Activated CD8-positive, alpha-beta memory T cell treated with anti-CD3 and anti-CD28 coated beads, Interleukin-2, amount 10 ng/mL, durations not matched to agents 7 days and 5 days (primary cell): ENCODE results near the gene LYG1. TPM values are rescaled to one million over a fixed set of nuclear protein-coding genes. Genes with fewer than 3 reads are reported as not detected.

ENCODE experiments used
- ATAC-seq: fragments of 150-1000 bp; cut with Tn5 transposase; one replicate; pipeline ENCODE4 v1.10.0; 2021; ENCODE audit warnings: moderate library complexity
- CTCF ChIA-PET: fragments of 350-600 bp; sonication (Branson Sonifier 250); formaldehyde crosslinking; loops from one replicate; lab custom pipeline; 2021; ENCODE audit warnings: antibody characterized with exemption; lab: Charles Lee
- DNase-seq: peaks from one replicate; pipeline ENCODE4 v3.0.0-alpha.2; 2020
- H3K27ac Mint-ChIP-seq: one replicate; pipeline ENCODE4 v1.8.0; 2021; ENCODE audit warnings: mild to moderate bottlenecking, mixed read lengths
- H3K27me3 Mint-ChIP-seq: one replicate; pipeline ENCODE4 v1.8.0; 2021; ENCODE audit warnings: mixed read lengths
- H3K36me3 Mint-ChIP-seq: one replicate; pipeline ENCODE4 v1.8.0; 2021; ENCODE audit warnings: mild to moderate bottlenecking, mixed read lengths
- H3K4me1 Mint-ChIP-seq: one replicate; pipeline ENCODE4 v1.8.0; 2021; ENCODE audit warnings: mixed read lengths
- H3K4me3 Mint-ChIP-seq: one replicate; pipeline ENCODE4 v1.8.0; 2021; ENCODE audit warnings: mild to moderate bottlenecking, moderate library complexity, mixed read lengths
- H3K9me3 Mint-ChIP-seq: one replicate; pipeline ENCODE4 v1.8.0; 2022; ENCODE audit warnings: low read depth, mixed read lengths
- total RNA-seq, 2 experiments: library from RNA; stranded (reverse); gene quantifications; one replicate each; pipeline ENCODE4 v1.2.3, GENCODE V29; 2021

LYG1 gene
- total RNA-seq, 2 experiments from 2014 or later, result 0.98 to 1.8 TPM

DNA sequence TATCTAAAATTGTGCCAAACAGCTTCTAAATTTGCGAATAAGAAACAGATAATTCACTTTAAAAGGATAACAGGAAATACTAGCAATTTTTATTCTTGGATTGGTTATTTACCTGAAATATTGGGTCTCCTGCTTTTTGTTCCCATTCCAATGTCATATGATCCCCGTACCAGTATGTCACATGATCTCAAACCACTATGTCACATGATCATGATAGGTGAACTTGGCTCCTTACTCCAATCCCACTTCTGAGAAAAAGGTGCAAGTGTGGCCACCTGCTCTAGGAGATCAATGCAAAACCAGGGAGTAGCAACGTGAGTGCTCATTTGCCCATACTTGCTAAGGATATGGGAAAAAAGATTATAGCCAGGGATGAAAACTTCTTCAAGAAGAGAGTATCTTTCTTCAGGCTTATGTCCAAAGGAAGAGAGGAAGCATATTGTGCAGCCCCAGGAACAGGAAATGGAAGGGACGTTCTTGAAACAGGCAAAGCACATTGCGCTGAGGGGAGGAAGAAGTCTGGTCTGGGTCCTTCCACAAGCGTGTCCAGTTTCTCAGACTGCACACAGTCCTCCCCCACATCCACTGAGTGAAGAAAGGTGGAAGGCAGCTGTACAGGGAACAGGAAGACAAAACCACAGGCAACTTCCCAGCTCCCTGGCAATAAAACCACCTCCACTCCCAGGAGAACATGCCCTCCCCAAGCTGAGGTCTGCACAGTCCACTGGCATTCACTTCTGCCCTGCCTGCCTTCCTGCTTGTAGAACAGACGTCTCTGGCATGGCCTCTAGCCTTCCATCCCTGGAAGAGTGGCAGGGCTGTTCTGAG is 45.3 kb downstream of the LYG1 start, which contains the start of gene LYG2:
Gene LYG2 (minus strand): TSS at position 176 of the 828 bp plus-strand sequence. CDS start 1,406 bp downstream, outside the sequence.
- Mint-ChIP-seq H3K36me3 (no peaks in the 10 kb centered on the region), H3K27me3 (no peaks in the 10 kb centered on the region), H3K27ac (no peak within 1 kb of the TSS), H3K4me1 (no peaks in the 10 kb centered on the region), H3K4me3 (no peak within 1 kb of the TSS), H3K9me3 (no peaks in the 10 kb centered on the region)
- DNase-seq (no peak), ATAC-seq (no peak)
- CTCF ChIA-PET, result no interaction called here

DNA sequence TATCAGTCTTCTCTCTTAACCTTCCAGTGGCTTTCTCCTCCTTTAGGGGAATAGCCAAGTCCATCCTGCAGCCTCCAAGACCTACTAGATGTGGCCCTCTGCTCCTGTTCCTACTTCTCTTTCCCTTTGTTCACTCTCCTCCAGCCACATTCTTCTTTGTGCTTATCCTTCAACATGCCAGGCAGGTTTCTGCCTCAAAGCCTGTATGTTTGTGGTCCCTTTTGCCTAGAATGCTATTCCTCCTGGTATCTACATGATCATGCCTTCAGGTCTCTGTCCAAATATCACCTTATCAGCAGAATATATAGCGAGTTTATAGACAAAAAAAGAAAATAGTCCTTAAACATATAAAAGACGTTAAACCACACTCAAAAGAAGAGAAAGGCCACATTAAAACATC is 51.0 kb downstream of the LYG1 start:
- H3K36me3 Mint-ChIP-seq, result no peaks in the 10 kb centered on the region
- no peak overlapping the region for H3K4me3 Mint-ChIP-seq
- no peaks in the 10 kb centered on the region for H3K4me1 Mint-ChIP-seq
- H3K9me3 Mint-ChIP-seq, result peaks cover 4% of the 10 kb centered on the region
- CTCF ChIA-PET, result no interaction called here
- no peaks in the 10 kb centered on the region for H3K27me3 Mint-ChIP-seq
- ATAC-seq, result no peak
- H3K27ac Mint-ChIP-seq, result no peak overlapping the region
- no peak for DNase-seq

DNA sequence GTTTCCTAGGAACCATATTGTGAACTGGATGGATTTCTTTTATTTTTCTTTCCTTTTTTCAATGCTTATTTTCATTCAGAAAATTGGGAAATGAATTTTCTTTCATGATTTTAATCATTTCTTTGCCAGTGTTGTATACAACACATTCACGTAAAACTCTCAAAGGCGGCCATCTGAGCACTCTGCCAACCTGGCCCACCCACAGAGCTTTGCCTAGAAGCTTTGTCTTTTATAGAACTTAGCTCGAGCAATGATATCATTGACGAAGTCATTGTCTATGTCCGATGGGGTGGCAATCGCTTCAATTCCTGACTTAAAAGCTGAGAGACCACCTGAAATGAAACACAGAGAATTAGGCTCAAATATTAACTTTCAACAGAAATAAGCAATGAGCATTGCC is 58.8 kb downstream of the LYG1 start:
- Mint-ChIP-seq H3K4me3 (no peak overlapping the region), H3K9me3 (no peaks in the 10 kb centered on the region), H3K36me3 (no peaks in the 10 kb centered on the region), H3K27me3 (no peaks in the 10 kb centered on the region), H3K27ac (no peak overlapping the region), H3K4me1 (no peaks in the 10 kb centered on the region)
- CTCF ChIA-PET, result no interaction called here
- DNase-seq (no peak), ATAC-seq (no peak)

DNA sequence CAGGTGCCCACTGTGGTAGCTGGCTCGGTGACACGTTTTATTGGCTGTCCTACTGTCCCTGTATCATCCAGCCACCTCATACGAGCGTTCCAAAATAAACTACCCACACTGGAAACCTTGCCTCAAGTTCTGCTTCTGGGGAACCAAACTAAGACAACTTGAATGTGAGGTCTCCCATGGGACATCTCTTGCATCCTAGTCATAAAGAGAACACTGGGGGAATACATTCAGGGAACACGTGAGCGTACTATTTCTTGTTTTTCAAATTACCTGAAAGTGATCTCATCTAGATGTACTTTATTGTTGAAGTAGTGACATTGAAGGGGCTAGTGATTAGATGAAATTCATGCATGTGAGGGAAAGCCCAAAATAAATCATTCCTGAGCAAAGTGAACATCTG is 60.6 kb downstream of the LYG1 start:
- Mint-ChIP-seq H3K9me3 (no peaks in the 10 kb centered on the region), H3K27me3 (no peaks in the 10 kb centered on the region), H3K4me3 (no peak overlapping the region), H3K4me1 (no peaks in the 10 kb centered on the region), H3K27ac (no peak overlapping the region), H3K36me3 (no peaks in the 10 kb centered on the region)
- CTCF ChIA-PET, result no interaction called here
- no peak for DNase-seq
- ATAC-seq, result no peak

DNA sequence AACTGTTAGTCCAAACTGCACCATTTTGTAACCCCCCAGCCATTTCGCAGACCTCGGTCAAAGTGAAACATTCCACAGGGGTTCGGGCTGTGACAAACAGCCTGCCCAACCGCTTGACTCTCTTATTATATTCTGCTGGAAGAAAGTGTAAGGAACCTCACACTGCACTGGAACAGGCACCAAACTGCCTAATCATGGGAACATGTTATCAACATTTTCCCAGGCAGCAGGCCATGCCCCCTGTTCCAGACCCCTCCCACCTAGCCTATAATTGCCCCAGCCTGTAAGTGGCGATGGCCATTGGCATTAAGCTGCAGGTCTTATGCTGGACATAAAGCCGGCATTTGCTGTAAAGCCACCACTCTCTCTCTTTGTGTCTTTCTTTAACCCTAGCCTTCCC is 62.4 kb downstream of the LYG1 start:
- no peaks in the 10 kb centered on the region for H3K9me3 Mint-ChIP-seq
- no peaks in the 10 kb centered on the region for H3K27me3 Mint-ChIP-seq
- DNase-seq (no peak), ATAC-seq (no peak)
- no peak overlapping the region for H3K27ac Mint-ChIP-seq
- no peaks in the 10 kb centered on the region for H3K36me3 Mint-ChIP-seq
- no peaks in the 10 kb centered on the region for H3K4me1 Mint-ChIP-seq
- no peak overlapping the region for H3K4me3 Mint-ChIP-seq
- CTCF ChIA-PET, result no interaction called here

Other genes starting within 250 kb of the LYG1 start
- gene C2orf15, start 159.5 kb downstream of the LYG1 start, total RNA-seq, result under 1 TPM; 0.47 to 0.58 TPM
- 1 to 10 TPM; 5.0 to 7.2 TPM for gene TSGA10, start 146.3 kb downstream of the LYG1 start, total RNA-seq
- gene LIPT1, start 146.2 kb downstream of the LYG1 start, total RNA-seq, result 1 to 10 TPM; 5.3 to 7.2 TPM
- 10 to 100 TPM; 57.4 to 63.1 TPM for gene MITD1, start 120.1 kb downstream of the LYG1 start, total RNA-seq
- gene MRPL30, start 120.0 kb downstream of the LYG1 start, total RNA-seq, result 10 to 100 TPM; 24.4 to 26.2 TPM
- not detected for gene LYG2, start 45.5 kb downstream of the LYG1 start, total RNA-seq
- gene TXNDC9, start 35.1 kb upstream of the LYG1 start, total RNA-seq, result 10 to 100 TPM; 29.0 to 34.1 TPM
- 10 to 100 TPM; 45.0 to 62.1 TPM for gene EIF5B, start 36.2 kb upstream of the LYG1 start, total RNA-seq
- 10 to 100 TPM; 37.7 to 41.8 TPM for gene REV1, start 188.8 kb upstream of the LYG1 start, total RNA-seq